Smooth muscle cell (in vitro differentiated cells): ENCODE results near the gene HSD17B8. TPM values are rescaled to one million over a fixed set of nuclear protein-coding genes. Genes with fewer than 3 reads are reported as not detected.
"Not testable (repeated sequence)": the region's sequence is repeated elsewhere in the genome, so short reads cannot be mapped to it uniquely, and the experiment has no call there.

Experiments used
- DNase-seq: peaks from one replicate; lab custom pipeline; 2025; ENCODE audit not compliant: unreplicated experiment; lab: John Stamatoyannopoulos, UW
- H2AFZ ChIP-seq: fragments of 200-600 bp; sonication (generic); 2 replicates; pipeline ENCODE4 v1.6.0; 2016; ENCODE audit warnings: antibody characterized with exemption, low read depth, mild to moderate bottlenecking
- H3F3A ChIP-seq: fragments of 200-600 bp; sonication (generic); 2 replicates; pipeline ENCODE4 v1.6.0; 2017; ENCODE audit warnings: antibody characterized with exemption, low read depth
- H3K27ac ChIP-seq: fragments of 200-600 bp; sonication (generic); 2 replicates; pipeline ENCODE4 v1.5.1; 2016; ENCODE audit warnings: low read depth, mild to moderate bottlenecking
- H3K27me3 ChIP-seq: fragments of 200-600 bp; sonication (generic); 2 replicates; pipeline ENCODE4 v1.6.1; 2016; ENCODE audit warnings: low read depth, mild to moderate bottlenecking
- H3K36me3 ChIP-seq: fragments of 200-600 bp; sonication (generic); 2 replicates; pipeline ENCODE4 v1.5.1; 2016; ENCODE audit warnings: low read depth
- H3K4me1 ChIP-seq: fragments of 200-600 bp; sonication (generic); 2 replicates; pipeline ENCODE4 v1.5.1; 2016; ENCODE audit warnings: low read depth
- H3K4me2 ChIP-seq: fragments of 200-600 bp; sonication (generic); 2 replicates; pipeline ENCODE4 v1.6.0; 2016; ENCODE audit warnings: mild to moderate bottlenecking
- H3K4me3 ChIP-seq: fragments of 200-600 bp; sonication (generic); 2 replicates; pipeline ENCODE4 v1.5.1; 2016; ENCODE audit warnings: mild to moderate bottlenecking
- H3K79me2 ChIP-seq: fragments of 200-600 bp; sonication (generic); 2 replicates; pipeline ENCODE4 v1.6.0; 2016; ENCODE audit warnings: low read depth, mild to moderate bottlenecking
- H3K9ac ChIP-seq: fragments of 200-600 bp; sonication (generic); 2 replicates; pipeline ENCODE4 v1.6.0; 2016; ENCODE audit warnings: low read depth
- H3K9me3 ChIP-seq: fragments of 200-600 bp; sonication (generic); replicated peaks from 2 replicates; pipeline ENCODE4 v1.5.1; 2016; ENCODE audit warnings: low read depth
- H4K20me1 ChIP-seq: fragments of 200-600 bp; sonication (generic); 2 replicates; pipeline ENCODE4 v1.6.0; 2016; ENCODE audit warnings: low read depth
- WGBS: methylation state at CpG from one replicate; pipeline ENCODE4 v1.1.7; 2016; ENCODE audit warnings: low lambda C conversion rate; 5-methylcytosine and 5-hydroxymethylcytosine counted together
- polyA plus RNA-seq: library from polyadenylated mRNA; unstranded; fragments of >200 nt; fragmentation: Nextera tagmentation; extraction: Ambion mirVana; gene quantifications from 2 replicates; pipeline ENCODE4 v1.2.1, GENCODE V29; 2016
- total RNA-seq: library from RNA; depleted of rRNA; stranded (reverse); fragments of >200 nt; gene quantifications from 2 replicates; pipeline ENCODE4 v1.2.3, GENCODE V29; 2014
- TF ChIP-seq, protein P1 (sequence below): fragments of 200-600 bp; sonication (generic); IDR thresholded peaks from 2 replicates; pipeline ENCODE4 v1.5.1; 2017; ENCODE audit warnings: borderline replicate concordance, mild to moderate bottlenecking, antibody characterized with exemption; ENCODE audit not compliant: insufficient read depth, poor library complexity, severe bottlenecking

HSD17B8 gene
- total and polyA plus RNA-seq, 2 experiments from 2014 or later = 3.7 to 4.9 TPM

DNA sequence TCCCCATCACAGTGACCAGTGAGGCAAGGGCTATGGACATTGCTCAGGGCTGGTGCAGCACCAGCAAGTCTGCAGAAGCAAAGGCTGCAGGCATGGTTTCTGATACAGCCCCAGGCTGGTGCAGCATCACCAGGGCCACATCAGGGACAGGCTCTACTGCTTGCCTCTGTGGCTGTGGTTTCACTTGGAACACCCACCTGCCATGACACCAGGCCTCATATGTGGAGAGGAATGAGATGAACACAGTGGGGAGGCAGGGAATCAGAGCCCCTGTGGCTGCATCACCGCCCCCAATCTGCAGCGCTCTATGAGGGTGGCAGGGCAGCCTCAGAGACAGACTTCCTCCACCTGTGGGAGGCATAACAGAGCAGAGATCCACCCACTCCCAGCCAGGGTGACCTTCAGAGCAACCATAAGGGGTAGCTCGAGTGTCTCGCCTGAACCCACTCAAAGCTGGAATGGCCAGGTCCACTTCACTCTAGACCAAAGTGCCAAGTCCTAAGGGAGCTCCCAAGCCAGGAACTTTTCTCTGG is 11.7 kb downstream of the HSD17B8 start:
- no peaks in the 10 kb centered on the region for H3K36me3 ChIP-seq
- WGBS = 99% methylated on average over 4 of the region's 4 CpGs
- no peak for DNase-seq

DNA sequence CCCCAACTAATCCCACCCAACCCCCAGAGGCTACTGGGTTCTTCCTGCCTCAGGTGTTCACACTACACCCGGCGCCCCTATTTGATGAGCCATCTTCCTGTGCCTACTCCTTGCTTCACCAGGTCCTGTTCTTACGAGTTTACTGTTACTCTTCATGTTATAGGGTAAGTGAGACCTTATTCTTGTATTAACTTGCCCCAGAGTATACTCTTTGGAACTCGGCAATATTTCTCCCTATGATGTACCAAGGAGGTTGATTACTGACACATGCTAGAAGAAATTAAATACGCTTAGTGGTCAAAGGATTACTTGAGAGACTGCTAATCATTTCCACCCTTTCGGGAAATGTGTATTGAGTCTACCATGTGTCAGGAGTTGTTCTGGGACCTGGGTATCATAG is 12.8 kb downstream of the HSD17B8 start:
- Histone ChIP-seq H3F3A (no peaks in the 10 kb centered on the region), H3K27me3 (peaks cover 16% of the 10 kb centered on the region), H3K4me2 (no peak overlapping the region), H3K79me2 (no peaks in the 10 kb centered on the region), H3K9ac (no peak overlapping the region), H3K27ac (no peak overlapping the region), H2AFZ (no peak overlapping the region), H3K4me1 (peaks cover 9% of the 10 kb centered on the region), H3K4me3 (no peak overlapping the region), H3K9me3 (no peaks in the 10 kb centered on the region), H3K36me3 (no peaks in the 10 kb centered on the region), H4K20me1 (no peaks in the 10 kb centered on the region)
- TF ChIP-seq, protein P1, sequence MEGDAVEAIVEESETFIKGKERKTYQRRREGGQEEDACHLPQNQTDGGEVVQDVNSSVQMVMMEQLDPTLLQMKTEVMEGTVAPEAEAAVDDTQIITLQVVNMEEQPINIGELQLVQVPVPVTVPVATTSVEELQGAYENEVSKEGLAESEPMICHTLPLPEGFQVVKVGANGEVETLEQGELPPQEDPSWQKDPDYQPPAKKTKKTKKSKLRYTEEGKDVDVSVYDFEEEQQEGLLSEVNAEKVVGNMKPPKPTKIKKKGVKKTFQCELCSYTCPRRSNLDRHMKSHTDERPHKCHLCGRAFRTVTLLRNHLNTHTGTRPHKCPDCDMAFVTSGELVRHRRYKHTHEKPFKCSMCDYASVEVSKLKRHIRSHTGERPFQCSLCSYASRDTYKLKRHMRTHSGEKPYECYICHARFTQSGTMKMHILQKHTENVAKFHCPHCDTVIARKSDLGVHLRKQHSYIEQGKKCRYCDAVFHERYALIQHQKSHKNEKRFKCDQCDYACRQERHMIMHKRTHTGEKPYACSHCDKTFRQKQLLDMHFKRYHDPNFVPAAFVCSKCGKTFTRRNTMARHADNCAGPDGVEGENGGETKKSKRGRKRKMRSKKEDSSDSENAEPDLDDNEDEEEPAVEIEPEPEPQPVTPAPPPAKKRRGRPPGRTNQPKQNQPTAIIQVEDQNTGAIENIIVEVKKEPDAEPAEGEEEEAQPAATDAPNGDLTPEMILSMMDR = no peak
- no peak for DNase-seq
- WGBS = 83% methylated on average over 6 of the region's 6 CpGs

More for the DNA sequence above, 11.7 kb downstream of the HSD17B8 start:
- no peak overlapping the region for H3K4me3 ChIP-seq
- no peaks in the 10 kb centered on the region for H3F3A ChIP-seq
- H3K79me2 ChIP-seq = no peaks in the 10 kb centered on the region
- no peak overlapping the region for H3K4me2 ChIP-seq
- H3K4me1 ChIP-seq = peaks cover 9% of the 10 kb centered on the region
- H3K27ac ChIP-seq = no peak overlapping the region
- no peak overlapping the region for H3K9ac ChIP-seq
- H4K20me1 ChIP-seq = no peaks in the 10 kb centered on the region
- TF ChIP-seq, protein P1 = no peak
- no peaks in the 10 kb centered on the region for H3K9me3 ChIP-seq
- no peak overlapping the region for H2AFZ ChIP-seq
- peaks cover 12% of the 10 kb centered on the region for H3K27me3 ChIP-seq

DNA sequence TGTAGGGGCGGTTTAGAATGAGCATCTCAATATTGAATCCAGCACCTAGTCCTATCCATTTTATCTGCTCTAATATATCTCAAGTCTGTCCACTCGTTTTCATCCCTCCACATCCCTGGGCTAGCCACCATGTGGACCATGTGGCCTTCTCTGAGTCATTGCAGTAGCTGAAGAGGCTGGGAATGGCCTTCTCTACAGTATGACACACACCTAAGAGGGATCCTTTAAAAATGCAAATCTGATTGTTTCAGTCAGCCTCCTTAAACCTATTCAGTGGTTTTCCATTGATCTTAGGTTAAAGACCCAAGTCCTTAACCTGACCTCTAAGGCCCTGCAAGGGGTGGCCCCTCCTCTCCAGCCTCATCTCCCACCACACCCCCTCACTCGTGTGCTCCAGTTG is 13.2 kb downstream of the HSD17B8 start:
- 61% methylated on average over 3 of the region's 3 CpGs for WGBS
- no peak for DNase-seq
- Histone ChIP-seq H2AFZ (no peak overlapping the region), H3K9me3 (no peaks in the 10 kb centered on the region), H3K79me2 (no peaks in the 10 kb centered on the region), H3K4me1 (peaks cover 6% of the 10 kb centered on the region), H4K20me1 (no peaks in the 10 kb centered on the region), H3K4me3 (no peak overlapping the region), H3K27ac (no peak overlapping the region), H3K9ac (no peak overlapping the region), H3K36me3 (no peaks in the 10 kb centered on the region), H3K27me3 (peaks cover 16% of the 10 kb centered on the region), H3K4me2 (no peak overlapping the region), H3F3A (no peaks in the 10 kb centered on the region)
- TF ChIP-seq, protein P1 = no peak

DNA sequence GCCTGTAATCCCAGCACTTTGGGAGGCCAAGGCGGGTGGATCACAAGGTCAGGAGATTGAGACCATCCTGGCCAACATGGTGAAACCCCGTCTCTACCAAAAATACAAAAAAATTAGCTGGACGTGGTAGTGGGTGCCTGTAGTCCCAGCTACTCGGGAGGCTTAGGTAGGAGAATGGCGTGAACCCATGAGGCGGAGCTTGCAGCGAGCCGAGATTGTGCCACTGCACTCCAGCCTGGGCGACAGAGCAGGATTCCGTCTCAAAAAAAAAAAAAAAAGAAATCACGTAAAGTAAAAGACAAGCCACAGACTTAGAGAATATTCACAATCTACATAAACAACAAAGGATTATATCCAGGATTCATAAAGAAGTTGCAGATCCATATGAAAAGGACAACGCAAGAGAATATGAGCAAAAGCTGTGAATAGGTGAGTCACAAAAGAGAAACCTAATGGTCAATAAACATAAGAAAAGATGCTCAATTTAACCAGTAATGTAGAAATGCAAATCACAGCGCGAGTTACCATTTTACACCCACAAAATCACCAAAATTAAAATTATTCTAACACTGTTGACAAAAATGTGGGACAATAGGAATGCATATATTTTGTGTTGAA is 22.2 kb downstream of the HSD17B8 start:
- H3K9ac ChIP-seq, H4K20me1 ChIP-seq, H2AFZ ChIP-seq, H3K4me2 ChIP-seq, DNase-seq, H3F3A ChIP-seq, H3K79me2 ChIP-seq, H3K4me1 ChIP-seq, H3K4me3 ChIP-seq, H3K9me3 ChIP-seq, H3K36me3 ChIP-seq, H3K27ac ChIP-seq: not testable (repeated sequence)
- H3K27me3 ChIP-seq = peaks cover 36% of the 10 kb centered on the region
- 25% methylated on average over 14 of the region's 14 CpGs for WGBS
